GM13976 (cell line): Measurements from ENCODE around the gene CHRM5.

ENCODE experiments used
- DNase-seq: peaks from one replicate; pipeline ENCODE4 v3.0.0; 2012; ENCODE audit warnings: low spot score
- CTCF ChIP-seq: IDR thresholded peaks from 2 replicates; pipeline ENCODE4 v1.5.1; 2012; ENCODE audit warnings: borderline replicate concordance, mild to moderate bottlenecking; ENCODE audit not compliant: insufficient read depth; ENCODE audit errors: extremely low read depth, missing control alignments, control extremely low read depth
- in situ Hi-C: fragments of 300-500 bp; cut with MboI; formaldehyde crosslinking; loops from one replicate; pipeline ENCODE4 v1.12.0; 2022; ENCODE audit warnings: low sequenced_read_pairs, mixed read lengths, inconsistent platforms; ENCODE audit not compliant: unreplicated experiment

The CHRM5 gene

GRCh38 chr15:34056911-34057310, 88.6 kb downstream of the CHRM5 start:
- DNase-seq, result no peak
- TF ChIP-seq CTCF, result no peak
- in situ Hi-C loops, result loop anchor here (25.0 kb wide), 1 partner anchor 305 kb away; the partner anchor contains the start of gene LPCAT4

- TF ChIP-seq CTCF, result no peak
- in situ Hi-C loops, result loop anchor here (25.0 kb wide), 1 partner anchor 303 kb away; the partner anchor contains the start of gene LPCAT4
- DNase-seq, result no peak
Measured at GRCh38 chr15:34059476-34059875, 91.2 kb downstream of the CHRM5 start.

GRCh38 chr15:34059946-34060345, 91.6 kb downstream of the CHRM5 start:
- DNase-seq, result no peak
- no peak for TF ChIP-seq CTCF
- in situ Hi-C loops, result loop anchor here (5.0 to 25.0 kb wide), 2 partner anchors 152 to 302 kb away; partner anchors contain the start of genes KATNBL1 and LPCAT4

GRCh38 chr15:34064438-34064837, 96.1 kb downstream of the CHRM5 start:
- TF ChIP-seq CTCF, result no peak
- DNase-seq, result no peak
- in situ Hi-C loops, result loop anchor here (5.0 to 25.0 kb wide), 2 partner anchors 148 to 298 kb away; partner anchors contain the start of genes KATNBL1 and LPCAT4

GRCh38 chr15:34065261-34065660, 97.0 kb downstream of the CHRM5 start:
- no peak for DNase-seq
- in situ Hi-C loops, result loop anchor here (25.0 kb wide), 1 partner anchor 297 kb away; the partner anchor contains the start of gene LPCAT4
- TF ChIP-seq CTCF, result no peak

GRCh38 chr15:34065941-34066340, 97.6 kb downstream of the CHRM5 start:
- no peak for TF ChIP-seq CTCF
- in situ Hi-C loops, result loop anchor here (25.0 kb wide), 1 partner anchor 296 kb away; the partner anchor contains the start of gene LPCAT4

More at GRCh38 chr15:34065941-34066340, 97.6 kb downstream of the CHRM5 start:
- DNase-seq, result no peak
